ENCODE results near the gene LRP8.

GRCh38 chr1:53315046-53315445 is 12.8 kb downstream of the LRP8 start:
- TF ChIP-seq CTCF (IDR thresholded peaks at IDR 0.05; ENCODE audit: extremely low read depth in 1 of 2, insufficient read depth in 1 of 2, low read depth in 1 of 2, low read length in 2 of 2) (no peak), EZH2 (IDR thresholded peaks at IDR 0.05; ENCODE audit: borderline replicate concordance, low read depth, low read length, severe bottlenecking) (no peak), POLR2A (IDR thresholded peaks at IDR 0.05; ENCODE audit: low read depth, low read length) (no peak), MYC (IDR thresholded peaks at IDR 0.05; ENCODE audit: low read depth, low read length) (no peak)
